SK-N-MC (cell line): ENCODE measurements around the gene DNAH1.

ENCODE experiments used
- EZH2 ChIP-seq: fragments of 200-600 bp; sonication (generic); IDR thresholded peaks from one replicate; pipeline ENCODE4 v1.6.1; 2017; ENCODE audit warnings: antibody characterized with exemption
- FOXP2 ChIP-seq: optimal IDR thresholded peaks from 2 replicates; pipeline ENCODE3; 2011; ENCODE audit warnings: mild to moderate bottlenecking, moderate library complexity; ENCODE audit not compliant: insufficient read depth; ENCODE audit errors: extremely low read length, control extremely low read depth
- POLR2AphosphoS5 ChIP-seq: IDR thresholded peaks from 2 replicates; pipeline ENCODE4 v1.6.1; 2012; ENCODE audit warnings: mild to moderate bottlenecking, low read depth, low read length, borderline replicate concordance

GRCh38 chr3:52345521-52346109 lies 29.5 kb downstream of the DNAH1 start:
- TF ChIP-seq POLR2AphosphoS5 (no peak), EZH2 (no peak), FOXP2 (no peak)
